C4-2B (cell line): Measurements from ENCODE around the gene BEGAIN.

Experiments
- CTCF ChIP-seq: fragments of 450-650 bp; conservative IDR thresholded peaks from 2 replicates; pipeline ENCODE4 v1.5.1; 2017; ENCODE audit warnings: mild to moderate bottlenecking
- ZFX ChIP-seq: fragments of 450-650 bp; IDR thresholded peaks from 2 replicates; pipeline ENCODE4 v1.6.1; 2017

GRCh38 chr14:100628225-100628624 lies 41.0 kb upstream of the BEGAIN start:
- TF ChIP-seq CTCF = no peak
- no peak for TF ChIP-seq ZFX
